ENCODE measurements around the gene ZNF90.
A peak's percentile ranks its signal among the peaks of the same experiment; 100 is the strongest.
"Not testable (repeated sequence)": the region's sequence is repeated elsewhere in the genome, so short reads cannot be mapped to it uniquely, and the experiment has no call there.

Gene ZNF90

DNA sequence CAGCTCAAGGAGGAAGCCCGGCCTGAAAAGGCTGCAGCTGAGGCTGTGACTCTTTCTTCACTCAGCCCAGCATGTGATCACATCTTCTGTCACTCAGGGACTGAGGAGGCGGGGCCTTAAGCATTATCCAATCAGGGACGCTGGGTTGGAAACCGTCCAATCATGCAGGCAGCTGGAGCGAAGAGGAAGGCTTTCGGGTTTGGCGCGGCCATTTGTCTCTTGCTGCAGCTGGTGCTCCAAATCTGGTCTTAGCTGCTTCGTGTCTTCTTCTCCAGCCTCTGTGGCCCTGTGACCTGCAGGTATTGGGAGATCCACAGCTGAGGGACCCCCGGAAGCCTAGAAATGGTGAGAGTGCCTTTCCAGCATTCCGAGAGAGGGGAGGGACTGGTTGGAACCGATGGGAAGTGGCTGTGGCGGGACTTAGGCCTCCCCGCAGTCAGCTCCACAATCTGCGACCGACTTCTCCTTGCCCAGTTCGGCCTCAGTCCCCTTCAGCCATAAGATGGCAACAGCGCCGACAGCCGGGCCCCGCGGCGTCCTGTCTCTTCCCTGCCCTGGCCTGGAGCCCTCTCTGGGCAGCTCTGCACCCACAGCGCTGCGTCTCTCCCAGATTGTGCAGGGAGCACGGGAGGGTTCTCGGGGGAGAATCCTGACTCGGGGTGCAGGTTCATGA is at the start of gene ZNF90:
Gene ZNF90 (plus strand): TSS at position 210 of the 673 bp plus-strand sequence. CDS start 133 bp downstream, at position 343.
- Mint-ChIP-seq H3K4me3 (peak within 1 kb of the TSS; percentile 90), H3K36me3 (ENCODE audit: low read depth) (peaks cover 29% of the 10 kb centered on the region), H3K27me3 (no peaks in the 10 kb centered on the region), H3K27ac (peak within 1 kb of the TSS; percentile 36), H3K4me1 (ENCODE audit: low read depth) (peaks cover 17% of the 10 kb centered on the region), H3K9me3 (peaks cover 4% of the 10 kb centered on the region)

DNA sequence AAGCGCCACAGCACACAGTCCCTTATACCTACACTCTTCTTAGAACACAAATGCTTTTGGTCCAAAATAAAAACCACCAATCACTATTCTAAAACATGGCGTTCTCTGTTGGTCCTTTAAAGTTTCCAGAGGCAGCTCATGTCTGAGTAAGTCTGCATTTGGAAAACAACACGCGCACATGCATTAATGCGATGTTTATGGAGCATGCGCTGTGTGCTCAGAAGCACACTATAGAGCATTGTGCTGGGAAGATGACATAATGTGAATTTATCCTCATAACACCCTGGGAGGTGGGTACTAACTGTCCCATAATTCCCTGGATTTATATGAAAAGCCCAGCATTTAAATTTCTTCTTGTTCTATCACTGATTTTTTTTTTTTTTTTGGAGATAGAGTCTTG is 49.2 kb upstream of the ZNF90 start:
- Mint-ChIP-seq H3K9me3 (no peaks in the 10 kb centered on the region), H3K36me3 (ENCODE audit: low read depth) (peaks cover 33% of the 10 kb centered on the region), H3K4me3 (no peak overlapping the region), H3K27me3 (no peaks in the 10 kb centered on the region), H3K4me1 (ENCODE audit: low read depth) (no peaks in the 10 kb centered on the region), H3K27ac (no peak overlapping the region)

DNA sequence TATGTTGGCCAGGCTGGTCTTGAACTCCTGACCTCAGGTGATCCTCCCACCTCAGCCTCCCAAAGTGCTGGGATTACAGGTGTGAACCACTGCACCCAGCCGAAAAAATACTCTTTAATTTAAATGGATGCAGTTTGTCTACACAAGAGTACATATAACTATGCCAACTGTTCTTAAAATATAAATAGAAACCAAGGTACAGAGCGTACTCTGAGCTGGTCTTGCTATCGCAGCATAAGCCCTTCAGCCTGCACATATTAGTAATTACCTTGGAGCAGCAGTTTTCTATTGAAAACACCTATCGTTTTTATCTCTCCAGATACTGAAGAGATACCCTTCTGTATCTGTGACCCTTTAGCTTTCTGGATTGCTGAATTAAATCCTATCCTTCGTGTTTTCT is 41.9 kb upstream of the ZNF90 start:
- Mint-ChIP-seq H3K27me3 (no peaks in the 10 kb centered on the region), H3K9me3 (no peaks in the 10 kb centered on the region), H3K36me3 (ENCODE audit: low read depth) (peaks cover 25% of the 10 kb centered on the region), H3K4me3 (no peak overlapping the region), H3K27ac (no peak overlapping the region), H3K4me1 (ENCODE audit: low read depth) (peaks cover 16% of the 10 kb centered on the region)

DNA sequence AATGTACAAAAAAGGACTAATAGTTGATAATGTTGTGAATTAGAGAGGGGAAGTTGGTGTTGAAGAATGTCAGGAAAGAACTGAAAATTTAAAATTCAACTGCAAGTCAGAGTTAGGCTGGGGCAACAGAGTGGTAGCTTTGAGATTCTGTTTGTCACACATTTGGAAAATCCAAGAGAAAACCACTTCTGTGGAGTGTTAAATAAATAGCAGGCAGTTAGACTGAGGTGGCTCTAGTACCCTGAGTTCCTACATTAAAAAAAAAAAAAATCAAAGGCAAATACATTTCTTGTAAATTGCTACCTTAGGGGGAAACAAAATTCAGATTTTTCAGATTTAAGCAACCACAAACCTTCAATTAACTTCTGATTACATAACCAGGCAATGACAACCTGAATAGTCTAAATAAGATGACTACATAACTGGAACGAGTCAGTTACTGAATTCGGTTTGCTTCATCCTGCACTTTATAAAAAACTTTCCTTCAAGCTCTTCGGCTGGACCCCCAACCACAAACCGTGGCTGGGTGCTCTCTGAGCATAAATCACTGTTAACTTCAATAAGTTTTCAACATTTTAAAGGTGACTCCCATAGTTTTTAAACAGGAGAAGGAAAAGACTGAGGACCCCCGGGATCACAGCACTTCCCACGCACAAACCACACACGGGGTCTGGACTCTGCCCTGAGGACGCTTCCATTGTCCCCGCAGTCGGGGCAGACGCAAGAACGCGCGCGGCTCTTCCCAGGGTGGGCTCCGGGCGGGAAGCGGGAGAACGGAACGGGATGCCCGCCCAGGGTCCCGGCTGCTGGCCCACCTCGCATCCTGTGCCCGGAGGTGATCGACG is 39.2 kb upstream of the ZNF90 start:
- peak overlapping the region; percentile 96 for H3K4me3 Mint-ChIP-seq
- H3K9me3 Mint-ChIP-seq, result no peaks in the 10 kb centered on the region
- H3K27ac Mint-ChIP-seq, result peak overlapping the region; percentile 72
- peaks cover 16% of the 10 kb centered on the region for H3K36me3 Mint-ChIP-seq (ENCODE audit: low read depth)
- H3K27me3 Mint-ChIP-seq, result no peaks in the 10 kb centered on the region
- peaks cover 16% of the 10 kb centered on the region for H3K4me1 Mint-ChIP-seq (ENCODE audit: low read depth)

DNA sequence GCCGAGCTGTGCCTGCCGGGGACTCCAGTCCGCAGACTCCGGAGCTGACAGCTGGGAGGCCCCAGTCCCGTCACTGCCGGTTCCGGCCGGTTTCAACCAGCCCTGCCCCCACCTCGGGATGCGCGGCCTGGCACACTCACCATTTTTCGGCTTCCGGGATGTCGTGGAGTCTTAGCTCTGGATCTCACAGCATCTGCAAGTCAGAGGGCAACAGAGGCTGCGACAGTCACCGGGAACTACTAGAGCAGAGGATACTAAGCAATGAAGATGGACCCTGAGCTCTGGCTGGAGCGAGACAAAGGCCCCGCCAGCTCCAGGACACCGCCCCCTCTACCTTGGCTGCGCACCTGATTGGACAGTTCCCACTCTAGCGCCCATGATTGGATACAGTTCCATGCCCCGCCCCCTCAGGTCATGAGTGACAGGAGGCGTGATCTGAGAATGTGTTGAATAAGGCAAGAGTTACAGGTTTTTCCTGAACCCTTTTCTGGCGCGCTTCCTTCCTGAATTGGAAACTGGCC is 38.5 kb upstream of the ZNF90 start, which contains the start of gene ZNF682:
Gene ZNF682 (minus strand): TSS at position 303 of the 521 bp plus-strand sequence. CDS start 160 bp downstream, at position 143.
- peaks cover 16% of the 10 kb centered on the region for H3K4me1 Mint-ChIP-seq (ENCODE audit: low read depth)
- H3K27ac Mint-ChIP-seq, result peak within 1 kb of the TSS; percentile 85
- no peaks in the 10 kb centered on the region for H3K27me3 Mint-ChIP-seq
- H3K9me3 Mint-ChIP-seq, result no peaks in the 10 kb centered on the region
- H3K36me3 Mint-ChIP-seq (ENCODE audit: low read depth), result peaks cover 9% of the 10 kb centered on the region
- H3K4me3 Mint-ChIP-seq, result peak within 1 kb of the TSS; percentile 96

DNA sequence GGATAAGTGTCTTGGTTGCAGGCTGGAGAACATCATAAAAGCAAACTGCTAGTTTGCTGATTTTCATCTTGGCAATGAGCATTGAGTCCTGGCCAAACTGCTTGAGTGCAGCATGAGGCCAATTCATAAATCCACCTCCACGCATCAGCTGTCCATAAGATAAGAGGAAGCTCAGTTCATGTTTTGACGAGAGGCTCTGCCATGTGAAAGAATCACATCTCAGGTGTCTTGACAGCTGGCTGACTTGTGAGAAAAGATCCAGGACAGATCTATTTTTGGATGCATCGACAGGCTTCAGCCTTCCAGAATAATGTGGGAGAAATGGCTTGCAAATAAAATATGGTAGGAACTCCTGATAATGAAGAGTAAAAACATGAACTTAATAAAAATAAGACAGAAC is 33.1 kb upstream of the ZNF90 start:
- H3K36me3 Mint-ChIP-seq (ENCODE audit: low read depth), result no peaks in the 10 kb centered on the region
- no peak overlapping the region for H3K27ac Mint-ChIP-seq
- H3K4me3 Mint-ChIP-seq, result no peak overlapping the region
- H3K27me3 Mint-ChIP-seq, result no peaks in the 10 kb centered on the region
- H3K9me3 Mint-ChIP-seq, result peaks cover 5% of the 10 kb centered on the region
- H3K4me1 Mint-ChIP-seq (ENCODE audit: low read depth), result no peaks in the 10 kb centered on the region

DNA sequence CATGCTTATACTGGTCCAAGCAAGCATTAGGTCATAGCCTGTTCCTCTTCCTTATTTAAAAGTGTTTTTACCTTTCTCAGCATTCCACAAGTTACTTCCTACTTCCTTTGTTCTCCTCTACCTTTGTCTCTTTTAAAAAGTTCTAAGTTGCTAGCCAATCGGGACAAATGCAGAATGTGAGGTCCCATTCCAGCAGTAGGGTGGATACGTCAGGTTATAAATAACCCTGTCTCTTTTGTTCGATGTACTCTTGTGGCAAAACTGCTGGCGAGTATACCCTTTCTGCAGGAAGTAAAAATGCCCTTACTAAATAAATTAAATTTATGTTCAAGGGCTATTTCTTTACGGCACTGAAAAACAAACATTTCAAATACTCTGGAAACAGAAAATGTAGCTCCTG is 32.1 kb upstream of the ZNF90 start:
- H3K36me3 Mint-ChIP-seq (ENCODE audit: low read depth); H3K4me1 Mint-ChIP-seq (ENCODE audit: low read depth): not testable (repeated sequence)
- peaks cover 12% of the 10 kb centered on the region for H3K9me3 Mint-ChIP-seq

DNA sequence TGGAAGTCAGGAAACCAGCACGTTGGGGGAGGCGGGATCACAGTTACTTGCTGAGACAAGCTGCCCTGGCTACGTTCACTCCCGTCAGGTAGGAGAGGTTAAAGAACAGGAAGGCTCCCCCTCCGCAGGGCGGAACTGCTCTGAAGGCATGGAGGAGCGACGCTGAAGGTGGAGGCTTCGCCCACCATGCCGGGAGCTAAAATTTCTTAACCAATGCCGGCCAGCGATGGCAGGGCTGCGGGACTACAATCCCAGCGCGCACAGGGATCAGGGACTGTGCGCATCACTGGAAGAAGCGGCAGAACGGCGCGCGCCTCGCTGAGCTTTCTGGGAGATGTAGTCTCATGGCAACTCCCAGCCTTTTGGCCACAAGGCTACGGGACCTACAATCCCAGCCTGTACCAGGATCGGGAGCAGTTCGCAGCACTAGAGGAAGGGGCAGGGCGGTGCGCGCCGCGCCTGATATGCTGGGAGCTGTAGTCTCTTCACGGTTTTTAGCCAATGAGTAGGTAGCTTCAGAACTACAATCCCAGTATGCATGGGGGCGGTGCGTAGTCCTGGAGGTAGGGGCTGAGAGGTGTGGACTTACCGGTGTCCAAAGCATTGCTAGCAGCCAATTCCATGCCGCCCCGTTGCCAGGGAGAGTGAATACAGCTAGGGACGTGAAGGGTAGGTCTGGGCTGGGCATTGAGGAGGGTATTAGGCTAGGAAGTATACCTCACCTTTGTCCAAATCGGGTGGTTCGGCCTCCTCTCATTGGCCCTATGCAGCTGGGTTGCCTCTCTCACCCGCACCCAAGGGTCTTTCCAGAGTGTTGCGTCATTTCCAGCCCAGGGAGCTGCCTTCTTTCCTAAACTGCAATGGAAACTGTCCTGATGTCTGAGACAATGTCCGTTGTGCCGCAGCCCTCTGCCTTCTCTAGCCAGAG is 25.7 kb upstream of the ZNF90 start:
- Mint-ChIP-seq H3K27me3 (no peaks in the 10 kb centered on the region), H3K27ac (peak overlapping the region; percentile 84), H3K4me1 (ENCODE audit: low read depth) (peaks cover 13% of the 10 kb centered on the region), H3K9me3 (peaks cover 16% of the 10 kb centered on the region), H3K4me3 (peak overlapping the region; percentile 91), H3K36me3 (ENCODE audit: low read depth) (peaks cover 6% of the 10 kb centered on the region)

More for the DNA sequence above, 32.1 kb upstream of the ZNF90 start:
- not testable (repeated sequence) for H3K4me3 Mint-ChIP-seq, H3K27ac Mint-ChIP-seq, H3K27me3 Mint-ChIP-seq

DNA sequence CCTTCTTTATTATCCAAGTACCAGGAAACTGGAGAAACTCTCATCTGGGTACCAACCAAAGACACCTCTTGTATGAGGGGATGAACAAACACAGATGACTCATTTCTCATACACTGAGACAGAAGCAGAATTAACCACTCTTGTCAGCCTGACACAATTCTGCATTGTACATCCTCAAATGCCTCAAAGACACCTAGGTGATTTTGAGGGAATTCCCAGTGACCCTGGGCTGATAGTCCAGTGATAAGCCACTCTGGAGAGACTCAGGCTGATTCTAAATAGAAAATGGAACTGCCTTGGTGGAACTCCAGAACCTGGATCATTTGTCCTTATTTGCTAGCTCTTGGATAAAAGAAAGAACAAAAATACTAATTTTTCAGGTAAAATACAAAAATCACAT is 19.1 kb upstream of the ZNF90 start:
- not testable (repeated sequence) for H3K27me3 Mint-ChIP-seq; H3K9me3 Mint-ChIP-seq; H3K4me3 Mint-ChIP-seq; H3K36me3 Mint-ChIP-seq (ENCODE audit: low read depth); H3K4me1 Mint-ChIP-seq (ENCODE audit: low read depth); H3K27ac Mint-ChIP-seq

DNA sequence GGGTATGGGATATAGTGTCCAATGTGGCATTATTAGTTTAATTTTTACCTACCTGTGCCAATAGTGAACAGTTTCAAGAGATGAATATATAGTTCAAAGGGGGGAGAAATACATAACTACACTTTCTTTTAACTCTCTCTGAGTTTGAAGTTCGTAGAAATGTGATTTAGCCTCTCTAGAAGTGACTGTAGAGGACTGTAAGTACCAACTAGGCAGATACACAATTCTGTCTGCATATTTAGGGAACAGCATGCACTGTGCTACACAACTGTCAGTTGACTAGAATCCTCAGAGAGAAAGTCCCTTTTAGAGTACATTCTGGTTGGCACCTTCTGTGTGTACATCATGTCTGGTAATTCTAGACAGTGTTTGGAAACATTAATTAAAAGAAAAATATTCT is 17.5 kb upstream of the ZNF90 start:
- Mint-ChIP-seq H3K4me1 (ENCODE audit: low read depth) (no peaks in the 10 kb centered on the region), H3K9me3 (no peaks in the 10 kb centered on the region), H3K4me3 (no peak overlapping the region), H3K27me3 (peaks cover 7% of the 10 kb centered on the region), H3K27ac (no peak overlapping the region), H3K36me3 (ENCODE audit: low read depth) (no peaks in the 10 kb centered on the region)

DNA sequence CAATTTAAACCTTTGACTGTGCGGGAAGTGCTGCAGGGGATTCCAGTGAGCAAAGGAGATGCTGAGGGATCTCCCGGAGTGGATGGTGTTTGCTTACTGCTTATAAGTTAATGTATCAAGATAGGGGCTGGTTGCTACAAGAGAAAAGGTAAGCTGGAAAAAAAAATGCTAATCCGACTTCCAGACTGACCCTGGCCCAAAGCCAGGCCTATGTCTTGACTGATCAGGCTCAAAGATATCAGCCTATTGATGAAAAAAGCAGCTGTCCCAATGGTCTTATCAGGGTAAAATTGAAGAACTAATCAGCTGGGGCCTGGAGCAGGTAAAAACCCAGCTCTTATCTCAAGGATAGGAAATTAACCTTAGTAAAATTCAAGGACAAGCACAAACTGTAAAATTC is 10.9 kb upstream of the ZNF90 start:
- Mint-ChIP-seq H3K27me3 (peaks cover 24% of the 10 kb centered on the region), H3K4me3 (no peak overlapping the region), H3K36me3 (ENCODE audit: low read depth) (peaks cover 4% of the 10 kb centered on the region), H3K27ac (no peak overlapping the region), H3K9me3 (peaks cover 18% of the 10 kb centered on the region), H3K4me1 (ENCODE audit: low read depth) (no peaks in the 10 kb centered on the region)

DNA sequence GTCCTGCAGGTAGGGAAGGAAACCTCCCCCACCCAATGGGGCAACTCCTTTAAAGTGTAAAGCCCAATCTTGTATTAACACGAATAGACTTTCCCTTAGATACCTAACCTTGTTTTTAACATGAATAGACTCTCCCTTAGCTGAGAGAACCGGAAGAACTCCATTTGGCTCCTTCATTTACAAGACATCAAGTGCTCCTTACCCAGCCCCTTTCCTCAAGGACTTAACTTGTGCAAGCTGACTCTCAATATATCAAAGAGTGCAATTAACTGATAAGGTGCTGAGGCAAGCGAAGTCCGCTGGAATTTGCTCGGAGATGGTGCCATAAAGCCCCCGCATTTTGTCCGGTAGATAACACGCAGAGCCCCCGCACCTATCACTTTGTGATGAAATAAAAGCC is 9.9 kb upstream of the ZNF90 start:
- no peak overlapping the region for H3K4me3 Mint-ChIP-seq
- peaks cover 4% of the 10 kb centered on the region for H3K36me3 Mint-ChIP-seq (ENCODE audit: low read depth)
- H3K9me3 Mint-ChIP-seq, result peaks cover 18% of the 10 kb centered on the region
- no peaks in the 10 kb centered on the region for H3K4me1 Mint-ChIP-seq (ENCODE audit: low read depth)
- peaks cover 24% of the 10 kb centered on the region for H3K27me3 Mint-ChIP-seq
- no peak overlapping the region for H3K27ac Mint-ChIP-seq

DNA sequence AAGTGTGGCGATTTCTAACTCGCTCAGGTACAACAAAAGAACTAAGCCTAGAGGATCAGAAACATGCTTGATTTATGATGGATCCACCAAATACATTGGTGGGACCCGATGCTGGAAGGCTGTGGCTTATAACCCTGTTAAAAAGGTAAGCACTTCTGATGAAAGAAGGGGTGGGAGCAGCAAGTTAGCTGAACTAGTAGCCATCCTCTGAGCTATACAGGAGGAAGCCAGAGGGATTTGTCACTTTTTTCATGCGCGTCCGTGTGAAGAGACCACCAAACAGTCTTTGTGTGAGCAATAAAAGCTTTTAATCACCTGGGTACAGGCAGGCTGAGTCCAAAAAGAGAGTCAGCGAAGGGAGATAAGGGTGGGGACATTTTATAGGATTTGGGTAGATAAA is 9.2 kb upstream of the ZNF90 start:
- not testable (repeated sequence) for H3K4me3 Mint-ChIP-seq; H3K27ac Mint-ChIP-seq; H3K4me1 Mint-ChIP-seq (ENCODE audit: low read depth); H3K36me3 Mint-ChIP-seq (ENCODE audit: low read depth)
- peaks cover 18% of the 10 kb centered on the region for H3K9me3 Mint-ChIP-seq
- H3K27me3 Mint-ChIP-seq, result peaks cover 24% of the 10 kb centered on the region

DNA sequence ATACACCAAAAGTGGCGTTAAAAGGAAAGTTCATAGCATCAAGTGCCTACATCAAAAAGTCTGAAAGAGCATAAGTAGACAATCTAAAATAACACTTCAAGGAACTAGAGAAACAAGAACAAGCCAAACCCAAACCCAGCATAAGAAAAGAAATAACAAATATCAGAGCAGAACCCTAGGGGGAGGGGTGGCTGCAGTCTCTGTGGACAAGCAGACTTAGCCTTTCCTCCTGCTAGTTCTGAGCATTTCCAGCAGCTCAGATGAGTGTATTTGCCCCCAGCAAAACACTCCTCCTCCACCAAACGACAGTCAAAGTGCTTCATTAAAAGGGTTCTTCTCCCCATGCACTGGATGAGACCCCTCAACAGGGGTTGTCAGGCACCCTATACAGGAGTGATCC is 7.1 kb upstream of the ZNF90 start:
- H3K4me1 Mint-ChIP-seq (ENCODE audit: low read depth), result no peaks in the 10 kb centered on the region
- H3K27me3 Mint-ChIP-seq, result peaks cover 24% of the 10 kb centered on the region
- no peak overlapping the region for H3K4me3 Mint-ChIP-seq
- peaks cover 4% of the 10 kb centered on the region for H3K36me3 Mint-ChIP-seq (ENCODE audit: low read depth)
- peaks cover 18% of the 10 kb centered on the region for H3K9me3 Mint-ChIP-seq
- H3K27ac Mint-ChIP-seq, result no peak overlapping the region
